GM23248 (cell line): ENCODE measurements around the gene SUPT20H. TPM values are rescaled to one million over a fixed set of nuclear protein-coding genes. Genes with fewer than 3 reads are reported as not detected.

Experiments
- DNase-seq: peaks from one replicate; pipeline ENCODE4 v3.0.0-alpha.2; 2015
- H2AFZ ChIP-seq: fragments of 200-600 bp; sonication (generic); 2 replicates; pipeline ENCODE4 v1.6.1; 2016; ENCODE audit warnings: antibody characterized with exemption
- H3F3A ChIP-seq: fragments of 200-600 bp; sonication (generic); 2 replicates; pipeline ENCODE4 v1.6.1; 2016; ENCODE audit warnings: mild to moderate bottlenecking, antibody characterized with exemption, mixed run types; ENCODE audit not compliant: insufficient read depth
- H3K27ac ChIP-seq: fragments of 200-600 bp; sonication (generic); 2 replicates; pipeline ENCODE4 v1.5.1; 2016; ENCODE audit warnings: mild to moderate bottlenecking
- H3K27me3 ChIP-seq: fragments of 200-600 bp; sonication (generic); replicated peaks from 2 replicates; pipeline ENCODE4 v1.6.1; 2016; ENCODE audit warnings: mild to moderate bottlenecking; ENCODE audit not compliant: insufficient read depth
- H3K36me3 ChIP-seq: fragments of 200-600 bp; sonication (generic); 2 replicates; pipeline ENCODE4 v1.6.1; 2016; ENCODE audit warnings: low read depth, mild to moderate bottlenecking
- H3K4me1 ChIP-seq: fragments of 200-600 bp; sonication (generic); 2 replicates; pipeline ENCODE4 v1.6.1; 2016; ENCODE audit warnings: mild to moderate bottlenecking; ENCODE audit not compliant: insufficient read depth
- H3K4me2 ChIP-seq: fragments of 200-600 bp; sonication (generic); one replicate; pipeline ENCODE4 v1.6.1; 2016; ENCODE audit warnings: mild to moderate bottlenecking; ENCODE audit not compliant: unreplicated experiment
- H3K4me3 ChIP-seq: fragments of 200-600 bp; sonication (generic); 2 replicates; pipeline ENCODE4 v1.5.1; 2016; ENCODE audit warnings: mild to moderate bottlenecking
- H3K79me2 ChIP-seq: fragments of 200-600 bp; sonication (generic); 2 replicates; pipeline ENCODE4 v1.6.1; 2016; ENCODE audit warnings: mild to moderate bottlenecking; ENCODE audit not compliant: insufficient read depth
- H3K9ac ChIP-seq: fragments of 200-600 bp; sonication (generic); 2 replicates; pipeline ENCODE4 v1.6.1; 2016; ENCODE audit warnings: mild to moderate bottlenecking
- H3K9me2 ChIP-seq: fragments of 200-600 bp; sonication (generic); 2 replicates; pipeline ENCODE4 v1.6.1; 2016; ENCODE audit warnings: mixed run types, mild to moderate bottlenecking, moderate library complexity; ENCODE audit not compliant: insufficient read depth
- H3K9me3 ChIP-seq: fragments of 200-600 bp; sonication (generic); one replicate; pipeline ENCODE4 v1.6.1; 2017; ENCODE audit warnings: low read depth
- H4K20me1 ChIP-seq: fragments of 200-600 bp; sonication (generic); 2 replicates; pipeline ENCODE4 v1.6.0; 2016; ENCODE audit not compliant: insufficient read depth
- EZH2 ChIP-seq: fragments of 200-600 bp; sonication (generic); IDR thresholded peaks from 2 replicates; pipeline ENCODE4 v1.6.1; 2018; ENCODE audit warnings: antibody characterized with exemption, mild to moderate bottlenecking; ENCODE audit not compliant: insufficient read depth, poor library complexity, severe bottlenecking
- EZH2phosphoT487 ChIP-seq: fragments of 200-600 bp; sonication (generic); IDR thresholded peaks from 2 replicates; pipeline ENCODE4 v1.6.1; 2018; ENCODE audit warnings: antibody characterized with exemption, moderate library complexity, mild to moderate bottlenecking, low read depth; ENCODE audit not compliant: insufficient read depth
- WGBS, 2 experiments: methylation state at CpG; one replicate each; pipeline ENCODE4 v1.1.6; 2015 to 2017; ENCODE audit warnings: low lambda C conversion rate in 2 of 2, low coverage in 1 of 2; ENCODE audit errors: missing lambda C conversion rate in 2 of 2; 5-methylcytosine and 5-hydroxymethylcytosine counted together
- in situ Hi-C: fragments of 300-500 bp; cut with MboI; formaldehyde crosslinking; loops from 2 replicates; pipeline ENCODE4 v1.15.0; 2020
- polyA plus RNA-seq: library from polyadenylated mRNA; unstranded; fragments of >200 nt; fragmentation: Nextera tagmentation; extraction: Ambion mirVana; gene quantifications from 2 replicates; pipeline ENCODE4 v1.2.1, GENCODE V29; 2016
- total RNA-seq: library from RNA; depleted of rRNA; stranded (reverse); fragments of >200 nt; shearing (Covaris generic); gene quantifications from 2 replicates; pipeline ENCODE4 v1.2.3, GENCODE V29; 2014

The SUPT20H gene
- total and polyA plus RNA-seq, 2 experiments from 2014 or later = 28.6 to 45.1 TPM

DNA sequence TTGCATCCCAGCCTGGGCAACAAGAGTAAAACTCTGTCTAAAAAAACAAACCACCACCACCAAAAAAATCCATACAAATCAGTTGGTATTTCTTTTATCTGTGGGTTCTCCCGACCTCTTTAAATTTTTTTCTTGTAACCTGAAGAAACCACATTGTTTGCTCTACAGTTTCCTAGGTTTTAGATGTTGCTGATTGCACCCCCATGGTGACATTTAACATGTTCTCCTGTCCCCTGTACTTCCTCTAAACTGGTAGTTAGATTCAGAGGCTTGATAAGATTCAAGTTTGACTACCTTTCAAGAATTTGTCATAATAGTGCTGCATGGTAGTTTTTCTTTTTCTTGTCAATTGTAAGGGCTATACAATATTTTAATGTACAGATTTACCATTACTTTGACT lies 84.3 kb downstream of the SUPT20H start:
- no peak overlapping the region for H3K4me2 ChIP-seq
- H3K4me3 ChIP-seq = no peak overlapping the region
- H3F3A ChIP-seq = peaks cover 2% of the 10 kb centered on the region; the same call in 1 of the 2 replicates
- no peaks in the 10 kb centered on the region for H3K79me2 ChIP-seq
- peaks cover 11% of the 10 kb centered on the region; the same call in 1 of the 2 replicates for H3K4me1 ChIP-seq
- H3K27ac ChIP-seq = no peak overlapping the region
- H4K20me1 ChIP-seq = no peaks in the 10 kb centered on the region
- in situ Hi-C loops = loop anchor here (25.0 kb wide), 1 partner anchor 563 kb away; no protein-coding TSS in a partner anchor
- no peak for DNase-seq
- H3K9me2 ChIP-seq = no peaks in the 10 kb centered on the region
- no peak overlapping the region for H3K9ac ChIP-seq
- no peak overlapping the region for H2AFZ ChIP-seq
- no peaks in the 10 kb centered on the region for H3K9me3 ChIP-seq
- no peak for TF ChIP-seq EZH2phosphoT487
- TF ChIP-seq EZH2 = no peak
- no peaks in the 10 kb centered on the region for H3K27me3 ChIP-seq
- WGBS, 2 experiments = 90 to 100% methylated on average over 1 of the region's 1 CpG
- peaks cover 28% of the 10 kb centered on the region for H3K36me3 ChIP-seq

DNA sequence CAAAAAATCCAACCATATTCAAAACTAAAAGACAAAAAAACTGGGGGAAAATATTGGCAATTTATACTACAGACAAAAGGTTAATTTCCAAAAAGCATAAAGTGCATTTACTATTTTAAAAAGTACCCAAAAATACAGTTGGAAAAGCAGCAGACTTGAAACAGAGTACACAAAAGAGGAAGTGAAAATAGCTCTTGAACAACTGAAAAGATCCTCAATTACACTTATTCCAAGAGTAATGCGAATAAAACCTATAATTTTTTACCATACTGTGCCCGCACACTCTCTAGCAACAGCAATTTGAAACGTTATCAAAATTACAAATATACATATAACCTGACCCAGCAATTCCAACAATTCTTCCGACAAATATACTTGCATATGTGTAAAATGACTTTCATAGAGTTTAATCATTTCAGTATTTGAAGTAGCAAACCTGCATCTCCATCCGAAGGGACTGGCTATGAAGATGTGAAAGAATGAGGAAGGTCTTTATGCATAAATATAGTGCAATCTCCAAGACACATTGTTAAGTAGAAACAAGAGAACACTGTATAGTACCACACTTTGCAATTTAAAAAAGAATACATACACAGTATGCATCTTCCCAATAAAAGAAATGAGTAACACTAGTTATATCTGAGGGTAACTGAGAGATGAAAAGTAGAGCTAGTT lies 85.7 kb downstream of the SUPT20H start:
- Histone ChIP-seq H3K4me3 (no peak overlapping the region), H3K4me1 (no peaks in the 10 kb centered on the region), H3F3A (no peaks in the 10 kb centered on the region), H3K9ac (no peak overlapping the region), H3K9me3 (no peaks in the 10 kb centered on the region), H4K20me1 (no peaks in the 10 kb centered on the region), H3K36me3 (peaks cover 31% of the 10 kb centered on the region), H3K9me2 (no peaks in the 10 kb centered on the region), H3K27ac (no peak overlapping the region), H3K4me2 (no peak overlapping the region), H3K79me2 (no peaks in the 10 kb centered on the region), H2AFZ (no peak overlapping the region), H3K27me3 (no peaks in the 10 kb centered on the region)
- in situ Hi-C loops = no loop called here
- TF ChIP-seq EZH2phosphoT487 (no peak), EZH2 (no peak)
- 95 to 96% methylated on average over 5 of the region's 5 CpGs for WGBS, 2 experiments
- no peak for DNase-seq

DNA sequence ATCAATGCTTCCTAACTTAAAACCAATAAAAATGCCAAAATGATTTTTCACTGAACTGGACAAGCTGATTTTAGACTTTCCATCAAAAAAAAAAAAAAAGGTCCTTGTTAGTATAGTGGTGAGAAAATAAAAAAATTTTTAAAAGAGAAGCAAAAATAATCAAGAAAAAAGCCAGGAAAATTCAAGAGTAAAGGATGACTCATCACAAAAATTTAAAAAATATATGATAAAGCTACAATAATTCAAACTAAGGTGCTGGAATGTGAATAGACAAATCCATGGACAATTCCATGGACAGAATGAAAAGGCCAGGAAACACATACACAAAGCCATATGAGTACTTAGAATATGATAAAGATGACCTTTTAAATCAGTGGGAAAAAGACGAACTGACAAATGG lies 86.5 kb downstream of the SUPT20H start:
- TF ChIP-seq EZH2phosphoT487 (no peak), EZH2 (no peak)
- no peaks in the 10 kb centered on the region for H3K27me3 ChIP-seq
- no peak for DNase-seq
- no peaks in the 10 kb centered on the region for H3K79me2 ChIP-seq
- no peak overlapping the region for H3K4me2 ChIP-seq
- no peaks in the 10 kb centered on the region for H3K9me2 ChIP-seq
- H3K36me3 ChIP-seq = peaks cover 32% of the 10 kb centered on the region
- in situ Hi-C loops = no loop called here
- no peaks in the 10 kb centered on the region for H3K9me3 ChIP-seq
- H3F3A ChIP-seq = no peaks in the 10 kb centered on the region
- H4K20me1 ChIP-seq = no peaks in the 10 kb centered on the region
- 95 to 97% methylated on average over 1 of the region's 1 CpG for WGBS, 2 experiments
- H3K27ac ChIP-seq = no peak overlapping the region
- H3K9ac ChIP-seq = no peak overlapping the region
- no peak overlapping the region for H3K4me3 ChIP-seq
- H2AFZ ChIP-seq = no peak overlapping the region
- H3K4me1 ChIP-seq = no peaks in the 10 kb centered on the region

DNA sequence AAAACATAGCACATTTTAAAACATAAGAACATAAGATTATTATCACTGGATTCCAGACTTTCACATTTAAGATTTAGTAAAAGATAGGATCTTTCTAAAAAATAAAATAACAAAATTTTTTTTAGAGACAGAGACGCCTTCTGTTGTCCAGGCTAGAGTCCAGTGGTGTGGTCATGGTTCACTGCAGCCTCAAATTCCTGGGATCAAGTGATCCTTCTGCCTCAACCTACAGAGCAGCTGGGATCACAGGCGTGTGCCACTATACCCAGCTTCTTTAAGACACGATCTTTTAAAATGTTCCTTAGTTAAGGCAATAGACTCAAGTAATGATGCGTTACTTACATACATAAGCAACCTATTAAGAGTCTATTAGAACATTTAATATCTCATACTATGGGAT lies 93.1 kb downstream of the SUPT20H start:
- Histone ChIP-seq H3K27ac (peak overlapping the region; percentile 88), H2AFZ (no peak overlapping the region), H3K9me3 (no peaks in the 10 kb centered on the region), H3K9ac (peak overlapping the region; percentile 70), H3K4me1 (peaks cover 14% of the 10 kb centered on the region), H3F3A (peaks cover 18% of the 10 kb centered on the region), H4K20me1 (no peaks in the 10 kb centered on the region), H3K36me3 (peaks cover 38% of the 10 kb centered on the region), H3K79me2 (no peaks in the 10 kb centered on the region), H3K27me3 (no peaks in the 10 kb centered on the region), H3K4me3 (no peak overlapping the region), H3K9me2 (no peaks in the 10 kb centered on the region), H3K4me2 (peak overlapping the region; percentile 45)
- DNase-seq = no peak
- TF ChIP-seq EZH2phosphoT487 (no peak), EZH2 (no peak)
- in situ Hi-C loops = no loop called here
- WGBS, 2 experiments = 97 to 98% methylated on average over 4 of the region's 4 CpGs
